CD4-positive, alpha-beta memory T cell (primary cell): ENCODE data around the gene ZNF32. TPM values are rescaled to one million over a fixed set of nuclear protein-coding genes. Genes with fewer than 3 reads are reported as not detected.

ENCODE experiments used
- CTCF ChIA-PET: fragments of 350-600 bp; sonication (Branson Sonifier 250); formaldehyde crosslinking; loops from one replicate; lab custom pipeline; 2021; ENCODE audit warnings: inconsistent platforms; ENCODE audit not compliant: partially characterized antibody; lab: Charles Lee
- POLR2A ChIA-PET: fragments of 350-600 bp; sonication (Branson Sonifier 250); formaldehyde crosslinking; loops from one replicate; lab custom pipeline; 2021; ENCODE audit not compliant: partially characterized antibody; lab: Charles Lee
- DNase-seq, 5 donors: peaks; one replicate each; pipeline versions ENCODE4 v3.0.0 to v3.0.0-alpha.2; 2020 to 2022; ENCODE audit warnings: mixed read lengths in 1 of 5
- H3K27ac ChIP-seq: one replicate; pipeline ENCODE4 v1.7.0; 2013; ENCODE audit warnings: low read depth, low read length
- H3K27me3 ChIP-seq: 2 replicates; pipeline ENCODE4 v1.7.0; 2013; ENCODE audit warnings: mild to moderate bottlenecking, low read length, moderate library complexity; ENCODE audit not compliant: insufficient read depth
- H3K36me3 ChIP-seq: 2 replicates; pipeline ENCODE4 v1.7.0; 2013; ENCODE audit warnings: mild to moderate bottlenecking, low read length, moderate library complexity; ENCODE audit not compliant: insufficient read depth
- H3K4me1 ChIP-seq: 2 replicates; pipeline ENCODE4 v1.7.0; 2013; ENCODE audit warnings: mild to moderate bottlenecking, low read length, moderate library complexity; ENCODE audit not compliant: insufficient read depth
- H3K4me3 ChIP-seq, 2 donors: one replicate each; pipeline ENCODE4 v1.7.0; 2013; ENCODE audit warnings: low read length in 2 of 2, mild to moderate bottlenecking in 1 of 2
- H3K9me3 ChIP-seq, 2 donors: one replicate each; pipeline ENCODE4 v1.7.0; 2013; ENCODE audit warnings: low read length in 2 of 2, control low read depth in 1 of 2; ENCODE audit not compliant: control insufficient read depth in 1 of 2
- H3K27ac Mint-ChIP-seq, 7 donors: one replicate each; pipeline ENCODE4 v1.8.0; 2020 to 2021; ENCODE audit warnings: mixed read lengths in 7 of 7, mild to moderate bottlenecking in 6 of 7, inconsistent platforms in 3 of 7, moderate library complexity in 3 of 7
- H3K27me3 Mint-ChIP-seq, 2 donors: one replicate each; pipeline ENCODE4 v1.8.0; 2020 to 2021; ENCODE audit warnings: mixed read lengths in 2 of 2
- H3K36me3 Mint-ChIP-seq, 2 donors: one replicate each; pipeline ENCODE4 v1.8.0; 2020 to 2021; ENCODE audit warnings: mixed read lengths in 2 of 2, inconsistent platforms in 1 of 2, mild to moderate bottlenecking in 1 of 2
- H3K4me1 Mint-ChIP-seq, 4 donors: one replicate each; pipeline ENCODE4 v1.8.0; 2020 to 2021; ENCODE audit warnings: mixed read lengths in 4 of 4, mild to moderate bottlenecking in 1 of 4
- H3K4me3 Mint-ChIP-seq, 8 donors: one replicate each; pipeline ENCODE4 v1.8.0; 2020 to 2021; ENCODE audit warnings: mixed read lengths in 8 of 8, mild to moderate bottlenecking in 7 of 8, moderate library complexity in 6 of 8, inconsistent platforms in 3 of 8
- H3K9me3 Mint-ChIP-seq, 8 donors: one replicate each; pipeline ENCODE4 v1.8.0; 2020 to 2021; ENCODE audit warnings: mixed read lengths in 8 of 8, mild to moderate bottlenecking in 5 of 8, inconsistent platforms in 3 of 8, moderate library complexity in 1 of 8
- intact Hi-C: fragments of 100-400 bp; cut with micrococcal nuclease; formaldehyde crosslinking; loops from one replicate; pipeline ENCODE4 v1.15.1; 2023
- polyA plus RNA-seq, 2 donors: library from polyadenylated mRNA; unstranded; fragments of 300-500 nt; fragmentation: Illumina TruSeq; gene quantifications; one replicate each; pipeline ENCODE4 v1.2.3, GENCODE V29; 2021
- total RNA-seq, 2 experiments: library from RNA; stranded (reverse); gene quantifications; one replicate each; pipeline ENCODE4 v1.2.3, GENCODE V29; 2021

ZNF32 gene
- total and polyA plus RNA-seq, 4 experiments from 2014 or later, result 35.5 to 92.6 (median 58.2) TPM

DNA sequence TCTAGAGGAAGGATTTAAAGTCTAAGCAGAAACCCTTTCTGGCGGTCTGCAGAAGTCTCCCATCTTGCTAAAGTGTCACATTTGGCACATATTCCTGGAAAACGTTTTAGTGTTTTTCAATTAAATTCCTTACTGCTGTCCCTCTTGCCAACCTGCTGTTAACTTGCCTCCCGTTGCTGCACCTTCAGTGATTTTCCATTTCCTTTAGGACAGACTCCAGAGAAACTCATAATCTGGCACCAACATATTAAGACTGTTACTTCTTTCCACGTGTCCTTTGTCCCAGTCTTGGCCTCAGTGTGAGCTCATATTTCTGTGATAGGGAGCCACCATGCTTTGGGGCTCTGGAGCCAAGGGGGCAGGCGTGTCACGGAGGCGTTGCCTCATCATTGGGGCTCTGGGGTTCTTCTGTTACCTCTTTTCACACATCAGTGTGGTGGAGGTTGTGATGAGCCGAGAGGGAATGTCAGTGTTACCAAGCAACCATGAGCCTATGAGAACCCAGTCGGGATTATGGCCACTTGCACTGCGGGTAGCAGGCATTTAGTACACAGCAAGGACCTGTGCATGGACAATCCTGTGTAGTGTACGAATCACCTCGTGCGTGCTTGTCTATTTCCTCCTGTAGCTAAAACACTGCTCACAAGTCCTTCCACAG, 26.0 kb upstream of the ZNF32 start:
- ChIA-PET CTCF (interaction anchor here (0.7 to 3.2 kb wide), 5 partner anchors 8 to 1189 kb away, joined by 3 to 10 read pairs (median 9); no protein-coding TSS in a partner anchor), POLR2A (no interaction called here)
- Histone ChIP-seq H3K4me1 (no peaks in the 10 kb centered on the region), H3K27me3 (no peaks in the 10 kb centered on the region), H3K9me3 (no peaks in the 10 kb centered on the region), H3K36me3 (no peaks in the 10 kb centered on the region), H3K4me3 (no peak overlapping the region), H3K27ac (no peak overlapping the region)
- peaks cover 19% of the 10 kb centered on the region in 2 donors for H3K27me3 Mint-ChIP-seq
- H3K4me3 Mint-ChIP-seq, result peak overlapping the region in 1 of 8 donors; percentile 48
- intact Hi-C loops, result no loop called here
- H3K9me3 Mint-ChIP-seq, result peaks cover 0 to 1% (median 0%) of the 10 kb centered on the region in 8 donors
- no peak for DNase-seq
- H3K27ac Mint-ChIP-seq, result no peak overlapping the region
- H3K36me3 Mint-ChIP-seq, result no peaks in the 10 kb centered on the region
- peaks cover 0 to 3% (median 1%) of the 10 kb centered on the region in 4 donors for H3K4me1 Mint-ChIP-seq

GRCh38 chr10:43673471-43673870, 24.8 kb upstream of the ZNF32 start:
- Histone ChIP-seq H3K9me3 (no peaks in the 10 kb centered on the region), H3K27ac (no peak overlapping the region), H3K36me3 (no peaks in the 10 kb centered on the region), H3K4me3 (no peak overlapping the region), H3K4me1 (no peaks in the 10 kb centered on the region), H3K27me3 (peaks cover 4% of the 10 kb centered on the region)
- peaks cover 0 to 5% (median 2%) of the 10 kb centered on the region in 4 donors for H3K4me1 Mint-ChIP-seq
- H3K9me3 Mint-ChIP-seq, result peaks cover 0 to 1% (median 0%) of the 10 kb centered on the region in 8 donors
- POLR2A ChIA-PET, result no interaction called here
- H3K27me3 Mint-ChIP-seq, result peaks cover 23 to 24% of the 10 kb centered on the region in 2 donors
- CTCF ChIA-PET, result interaction anchor here (1.1 to 3.2 kb wide), 11 partner anchors 10 to 1191 kb away, joined by 3 to 11 read pairs (median 8); partner anchors contain the start of gene CXCL12
- intact Hi-C loops, result no loop called here
- no peak overlapping the region for H3K27ac Mint-ChIP-seq
- no peak overlapping the region for H3K4me3 Mint-ChIP-seq
- DNase-seq, result no peak
- H3K36me3 Mint-ChIP-seq, result no peaks in the 10 kb centered on the region

DNA sequence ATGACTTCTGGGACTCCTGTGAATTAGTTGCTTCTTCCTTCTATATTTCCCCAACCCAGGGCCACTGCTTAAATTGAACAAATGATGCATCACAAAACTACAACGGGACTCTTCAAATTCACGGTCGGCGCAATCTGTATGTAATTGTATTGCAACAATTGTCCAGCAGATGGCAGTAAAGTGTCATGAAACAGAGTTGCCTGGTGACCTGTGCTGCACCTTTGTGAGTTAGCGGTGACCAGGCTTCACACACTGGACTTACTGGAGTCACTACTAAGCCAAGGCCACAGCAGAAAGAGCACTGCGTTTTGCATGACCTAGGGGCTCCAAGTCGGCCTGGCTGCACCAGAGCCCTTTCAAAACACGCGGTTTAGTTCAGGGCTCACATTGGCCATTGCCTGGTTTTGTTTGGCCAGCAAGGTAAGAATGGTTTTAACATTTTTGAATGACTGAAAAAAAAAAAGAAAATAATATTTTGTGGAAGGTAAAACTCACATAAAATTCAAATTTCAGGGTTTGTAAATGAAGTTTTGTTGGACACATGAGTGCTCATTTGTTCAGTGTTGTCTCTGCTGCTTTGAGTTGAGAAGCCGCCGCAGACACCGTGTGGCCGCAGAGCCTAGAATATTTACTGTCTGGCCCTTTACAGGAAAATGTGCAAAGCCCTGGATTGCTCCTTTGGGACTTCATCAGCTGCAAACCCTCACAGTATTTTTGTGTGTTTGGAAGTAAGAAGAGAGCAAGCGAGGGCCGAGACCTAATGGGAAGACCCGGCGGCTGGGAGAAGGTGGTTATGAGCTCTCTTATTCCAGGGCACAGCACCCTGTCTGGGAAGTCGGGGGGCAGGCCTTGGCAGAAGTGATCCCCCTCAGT, 23.2 kb upstream of the ZNF32 start:
- peak in 4 of 5 donors; percentile 49 to 65 (median 54) for DNase-seq
- Histone ChIP-seq H3K9me3 (no peaks in the 10 kb centered on the region), H3K4me1 (no peaks in the 10 kb centered on the region), H3K4me3 (no peak overlapping the region), H3K27ac (no peak overlapping the region), H3K36me3 (no peaks in the 10 kb centered on the region), H3K27me3 (peaks cover 10% of the 10 kb centered on the region)
- Mint-ChIP-seq H3K27ac (no peak overlapping the region), H3K4me3 (no peak overlapping the region), H3K36me3 (no peaks in the 10 kb centered on the region), H3K27me3 (peaks cover 27 to 32% of the 10 kb centered on the region in 2 donors), H3K9me3 (peaks cover 0 to 1% (median 0%) of the 10 kb centered on the region in 8 donors), H3K4me1 (peaks cover 0 to 7% (median 2%) of the 10 kb centered on the region in 4 donors)
- intact Hi-C loops, result loop anchor here (1.0 kb wide), 3 partner anchors 18 to 1303 kb away; no protein-coding TSS in a partner anchor
- POLR2A ChIA-PET, result no interaction called here
- CTCF ChIA-PET, result interaction anchor here (0.9 to 2.6 kb wide), 14 partner anchors 14 to 1193 kb away, joined by 3 to 16 read pairs (median 8); partner anchors contain the start of gene CXCL12

- no peaks in the 10 kb centered on the region for H3K36me3 Mint-ChIP-seq
- H3K4me3 ChIP-seq, result no peak overlapping the region
- POLR2A ChIA-PET, result no interaction called here
Measured at GRCh38 chr10:43669386-43669785, 20.7 kb upstream of the ZNF32 start.

GRCh38 chr10:43667761-43668386, 19.2 kb upstream of the ZNF32 start:
- no peak overlapping the region for H3K4me3 ChIP-seq
- H3K4me1 ChIP-seq, result no peaks in the 10 kb centered on the region
- Mint-ChIP-seq H3K4me3 (no peak overlapping the region), H3K27ac (no peak overlapping the region), H3K9me3 (peaks cover 0 to 5% (median 0%) of the 10 kb centered on the region in 8 donors), H3K4me1 (peaks cover 0 to 7% (median 2%) of the 10 kb centered on the region in 4 donors), H3K27me3 (peaks cover 30 to 38% of the 10 kb centered on the region in 2 donors), H3K36me3 (no peaks in the 10 kb centered on the region)
- DNase-seq, result no peak
- CTCF ChIA-PET, result interaction anchor here (1.2 kb wide), 1 partner anchor 19 kb away, joined by 3 read pairs; the partner anchor contains the start of gene ZNF32
- no peaks in the 10 kb centered on the region for H3K36me3 ChIP-seq
- no peaks in the 10 kb centered on the region for H3K9me3 ChIP-seq
- H3K27me3 ChIP-seq, result peaks cover 10% of the 10 kb centered on the region
- intact Hi-C loops, result no loop called here
- no peak overlapping the region for H3K27ac ChIP-seq
- POLR2A ChIA-PET, result no interaction called here

More at GRCh38 chr10:43669386-43669785, 20.7 kb upstream of the ZNF32 start:
- H3K27ac Mint-ChIP-seq, result no peak overlapping the region
- Histone ChIP-seq H3K9me3 (no peaks in the 10 kb centered on the region), H3K27me3 (peaks cover 10% of the 10 kb centered on the region), H3K4me1 (no peaks in the 10 kb centered on the region), H3K36me3 (no peaks in the 10 kb centered on the region), H3K27ac (no peak overlapping the region)
- DNase-seq, result no peak
- H3K4me3 Mint-ChIP-seq, result no peak overlapping the region
- H3K9me3 Mint-ChIP-seq, result peaks cover 0 to 1% (median 0%) of the 10 kb centered on the region in 8 donors
- CTCF ChIA-PET, result interaction anchor here (1.9 to 3.1 kb wide), 5 partner anchors 17 to 1194 kb away, joined by 6 to 27 read pairs (median 15); partner anchors contain the start of gene ZNF32
- peaks cover 34 to 40% of the 10 kb centered on the region in 2 donors for H3K27me3 Mint-ChIP-seq
- intact Hi-C loops, result no loop called here
- H3K4me1 Mint-ChIP-seq, result peaks cover 0 to 7% (median 2%) of the 10 kb centered on the region in 4 donors

- Histone ChIP-seq H3K27ac (no peak overlapping the region), H3K27me3 (peaks cover 10% of the 10 kb centered on the region), H3K4me3 (no peak overlapping the region), H3K9me3 (no peaks in the 10 kb centered on the region), H3K4me1 (no peaks in the 10 kb centered on the region), H3K36me3 (no peaks in the 10 kb centered on the region)
- no peaks in the 10 kb centered on the region for H3K36me3 Mint-ChIP-seq
- CTCF ChIA-PET, result interaction anchor here (1.0 to 1.4 kb wide), 3 partner anchors 19 to 1190 kb away, joined by 3 to 5 read pairs (median 4); partner anchors contain the start of gene ZNF32
- POLR2A ChIA-PET, result no interaction called here
- intact Hi-C loops, result no loop called here
- H3K9me3 Mint-ChIP-seq, result peaks cover 0 to 6% (median 0%) of the 10 kb centered on the region in 8 donors
- no peak overlapping the region for H3K4me3 Mint-ChIP-seq
- no peak for DNase-seq
- H3K27me3 Mint-ChIP-seq, result peaks cover 30 to 38% of the 10 kb centered on the region in 2 donors
- H3K4me1 Mint-ChIP-seq, result peaks cover 0 to 7% (median 2%) of the 10 kb centered on the region in 4 donors
- H3K27ac Mint-ChIP-seq, result no peak overlapping the region
Measured at GRCh38 chr10:43667317-43667731, 18.6 kb upstream of the ZNF32 start.
